Smooth muscle cell (in vitro differentiated cells): ENCODE measurements around the gene HCCS. TPM values are rescaled to one million over a fixed set of nuclear protein-coding genes. Genes with fewer than 3 reads are reported as not detected.

Experiments used
- DNase-seq: peaks from one replicate; lab custom pipeline; 2025; ENCODE audit not compliant: unreplicated experiment; lab: John Stamatoyannopoulos, UW
- H2AFZ ChIP-seq: fragments of 200-600 bp; sonication (generic); 2 replicates; pipeline ENCODE4 v1.6.0; 2016; ENCODE audit warnings: antibody characterized with exemption, low read depth, mild to moderate bottlenecking
- H3F3A ChIP-seq: fragments of 200-600 bp; sonication (generic); 2 replicates; pipeline ENCODE4 v1.6.0; 2017; ENCODE audit warnings: antibody characterized with exemption, low read depth
- H3K27ac ChIP-seq: fragments of 200-600 bp; sonication (generic); 2 replicates; pipeline ENCODE4 v1.5.1; 2016; ENCODE audit warnings: low read depth, mild to moderate bottlenecking
- H3K27me3 ChIP-seq: fragments of 200-600 bp; sonication (generic); 2 replicates; pipeline ENCODE4 v1.6.1; 2016; ENCODE audit warnings: low read depth, mild to moderate bottlenecking
- H3K36me3 ChIP-seq: fragments of 200-600 bp; sonication (generic); 2 replicates; pipeline ENCODE4 v1.5.1; 2016; ENCODE audit warnings: low read depth
- H3K4me1 ChIP-seq: fragments of 200-600 bp; sonication (generic); 2 replicates; pipeline ENCODE4 v1.5.1; 2016; ENCODE audit warnings: low read depth
- H3K4me2 ChIP-seq: fragments of 200-600 bp; sonication (generic); 2 replicates; pipeline ENCODE4 v1.6.0; 2016; ENCODE audit warnings: mild to moderate bottlenecking
- H3K4me3 ChIP-seq: fragments of 200-600 bp; sonication (generic); 2 replicates; pipeline ENCODE4 v1.5.1; 2016; ENCODE audit warnings: mild to moderate bottlenecking
- H3K79me2 ChIP-seq: fragments of 200-600 bp; sonication (generic); 2 replicates; pipeline ENCODE4 v1.6.0; 2016; ENCODE audit warnings: low read depth, mild to moderate bottlenecking
- H3K9ac ChIP-seq: fragments of 200-600 bp; sonication (generic); 2 replicates; pipeline ENCODE4 v1.6.0; 2016; ENCODE audit warnings: low read depth
- H3K9me3 ChIP-seq: fragments of 200-600 bp; sonication (generic); replicated peaks from 2 replicates; pipeline ENCODE4 v1.5.1; 2016; ENCODE audit warnings: low read depth
- H4K20me1 ChIP-seq: fragments of 200-600 bp; sonication (generic); 2 replicates; pipeline ENCODE4 v1.6.0; 2016; ENCODE audit warnings: low read depth
- WGBS: methylation state at CpG from one replicate; pipeline ENCODE4 v1.1.7; 2016; ENCODE audit warnings: low lambda C conversion rate; 5-methylcytosine and 5-hydroxymethylcytosine counted together
- polyA plus RNA-seq: library from polyadenylated mRNA; unstranded; fragments of >200 nt; fragmentation: Nextera tagmentation; extraction: Ambion mirVana; gene quantifications from 2 replicates; pipeline ENCODE4 v1.2.1, GENCODE V29; 2016
- total RNA-seq: library from RNA; depleted of rRNA; stranded (reverse); fragments of >200 nt; gene quantifications from 2 replicates; pipeline ENCODE4 v1.2.3, GENCODE V29; 2014
- TF ChIP-seq, protein P1 (sequence below): fragments of 200-600 bp; sonication (generic); IDR thresholded peaks from 2 replicates; pipeline ENCODE4 v1.5.1; 2017; ENCODE audit warnings: borderline replicate concordance, mild to moderate bottlenecking, antibody characterized with exemption; ENCODE audit not compliant: insufficient read depth, poor library complexity, severe bottlenecking

Gene HCCS
- 18.8 and 25.8 TPM in 2 replicates for total RNA-seq
- polyA plus RNA-seq, result 27.3 and 36.9 TPM in 2 replicates

DNA sequence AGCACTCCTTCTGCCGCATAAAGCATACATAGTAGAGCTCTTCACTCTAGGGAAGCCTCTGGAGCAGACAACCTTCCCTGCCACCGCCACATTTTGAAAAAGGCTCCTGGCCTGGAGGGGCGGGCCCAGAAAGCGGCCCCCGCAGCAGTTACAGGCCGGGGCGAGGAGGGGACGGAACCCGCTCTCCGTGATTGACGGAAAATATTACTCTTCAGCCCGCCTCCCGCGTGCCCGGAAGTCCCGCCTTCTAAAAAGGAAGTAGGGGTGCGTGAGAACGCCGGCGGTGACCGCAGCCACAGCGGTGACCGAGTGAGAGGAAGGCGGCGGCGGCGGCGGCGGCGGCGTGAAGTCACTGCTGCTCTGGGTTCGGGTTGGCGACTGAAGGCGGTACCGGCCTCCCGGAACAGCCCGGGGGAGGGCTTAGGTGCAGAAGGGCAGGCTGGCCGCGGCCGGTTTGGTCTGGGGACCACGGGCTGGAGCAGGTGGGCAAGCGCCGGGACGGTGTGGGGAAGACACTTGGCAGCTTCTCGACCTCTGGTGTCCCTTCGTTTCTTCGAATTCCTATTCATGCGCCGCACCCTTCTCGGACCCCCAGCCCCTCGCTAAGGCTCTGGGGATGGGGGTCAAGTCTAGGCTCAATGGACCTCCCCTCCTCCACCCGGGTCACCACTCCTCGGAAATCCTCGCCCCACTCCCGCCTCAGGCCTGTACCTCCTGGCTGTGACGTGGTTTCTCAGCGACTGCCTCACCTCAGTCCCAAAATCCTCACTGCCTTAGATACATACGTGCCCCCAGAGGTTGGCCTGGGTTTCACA lies at the start of gene HCCS:
Gene HCCS, plus strand, starts transcription at position 296 of the 815 bp plus-strand sequence. CDS start 729 bp downstream, outside the sequence.
- no peaks in the 10 kb centered on the region for H3K4me1 ChIP-seq
- peak within 1 kb of the TSS; percentile 62 for H3K4me3 ChIP-seq
- H3F3A ChIP-seq, result no peaks in the 10 kb centered on the region
- H3K79me2 ChIP-seq, result peaks cover 7% of the 10 kb centered on the region
- TF ChIP-seq, protein P1, sequence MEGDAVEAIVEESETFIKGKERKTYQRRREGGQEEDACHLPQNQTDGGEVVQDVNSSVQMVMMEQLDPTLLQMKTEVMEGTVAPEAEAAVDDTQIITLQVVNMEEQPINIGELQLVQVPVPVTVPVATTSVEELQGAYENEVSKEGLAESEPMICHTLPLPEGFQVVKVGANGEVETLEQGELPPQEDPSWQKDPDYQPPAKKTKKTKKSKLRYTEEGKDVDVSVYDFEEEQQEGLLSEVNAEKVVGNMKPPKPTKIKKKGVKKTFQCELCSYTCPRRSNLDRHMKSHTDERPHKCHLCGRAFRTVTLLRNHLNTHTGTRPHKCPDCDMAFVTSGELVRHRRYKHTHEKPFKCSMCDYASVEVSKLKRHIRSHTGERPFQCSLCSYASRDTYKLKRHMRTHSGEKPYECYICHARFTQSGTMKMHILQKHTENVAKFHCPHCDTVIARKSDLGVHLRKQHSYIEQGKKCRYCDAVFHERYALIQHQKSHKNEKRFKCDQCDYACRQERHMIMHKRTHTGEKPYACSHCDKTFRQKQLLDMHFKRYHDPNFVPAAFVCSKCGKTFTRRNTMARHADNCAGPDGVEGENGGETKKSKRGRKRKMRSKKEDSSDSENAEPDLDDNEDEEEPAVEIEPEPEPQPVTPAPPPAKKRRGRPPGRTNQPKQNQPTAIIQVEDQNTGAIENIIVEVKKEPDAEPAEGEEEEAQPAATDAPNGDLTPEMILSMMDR, result no peak
- peak; percentile 36 for DNase-seq
- H3K9me3 ChIP-seq, result no peaks in the 10 kb centered on the region
- peak within 1 kb of the TSS; percentile 86 for H3K27ac ChIP-seq
- H3K27me3 ChIP-seq, result no peaks in the 10 kb centered on the region
- H3K36me3 ChIP-seq, result no peaks in the 10 kb centered on the region
- peak within 1 kb of the TSS; percentile 86 for H3K4me2 ChIP-seq
- 53% methylated on average over 53 of the region's 58 CpGs for WGBS
- H4K20me1 ChIP-seq, result no peaks in the 10 kb centered on the region
- H3K9ac ChIP-seq, result peak within 1 kb of the TSS; percentile 93
- peak within 1 kb of the TSS; percentile 70 for H2AFZ ChIP-seq

DNA sequence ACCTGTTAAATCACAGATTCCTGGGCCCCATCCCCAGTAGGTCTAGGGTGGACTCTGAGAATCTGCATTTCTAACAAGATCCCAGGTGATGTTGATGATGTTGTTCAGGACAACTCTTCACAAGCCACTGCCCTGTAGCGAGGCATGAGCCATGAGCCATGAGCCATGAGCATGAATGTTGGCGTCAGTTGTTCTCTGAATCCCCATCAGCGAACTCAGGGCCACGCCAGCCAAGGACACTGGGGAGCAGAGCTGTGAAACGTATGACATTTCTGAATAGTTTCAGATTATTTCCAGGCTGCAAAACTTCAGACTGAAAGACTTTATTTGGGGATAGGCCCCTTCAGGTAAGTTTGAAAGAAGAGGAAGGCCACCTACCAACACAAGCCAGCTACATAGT lies 46.9 kb upstream of the HCCS start:
- H4K20me1 ChIP-seq, result no peaks in the 10 kb centered on the region
- H3K27me3 ChIP-seq, result no peaks in the 10 kb centered on the region
- no peaks in the 10 kb centered on the region for H3K79me2 ChIP-seq
- DNase-seq, result no peak
- H3K4me2 ChIP-seq, result no peak overlapping the region
- TF ChIP-seq, protein P1, result no peak
- no peak overlapping the region for H3K9ac ChIP-seq
- H3K4me3 ChIP-seq, result no peak overlapping the region
- no peaks in the 10 kb centered on the region for H3K4me1 ChIP-seq
- no peak overlapping the region for H2AFZ ChIP-seq
- WGBS, result 65% methylated on average over 5 of the region's 5 CpGs
- H3K9me3 ChIP-seq, result no peaks in the 10 kb centered on the region
- no peaks in the 10 kb centered on the region for H3F3A ChIP-seq
- no peak overlapping the region for H3K27ac ChIP-seq
- H3K36me3 ChIP-seq, result no peaks in the 10 kb centered on the region

DNA sequence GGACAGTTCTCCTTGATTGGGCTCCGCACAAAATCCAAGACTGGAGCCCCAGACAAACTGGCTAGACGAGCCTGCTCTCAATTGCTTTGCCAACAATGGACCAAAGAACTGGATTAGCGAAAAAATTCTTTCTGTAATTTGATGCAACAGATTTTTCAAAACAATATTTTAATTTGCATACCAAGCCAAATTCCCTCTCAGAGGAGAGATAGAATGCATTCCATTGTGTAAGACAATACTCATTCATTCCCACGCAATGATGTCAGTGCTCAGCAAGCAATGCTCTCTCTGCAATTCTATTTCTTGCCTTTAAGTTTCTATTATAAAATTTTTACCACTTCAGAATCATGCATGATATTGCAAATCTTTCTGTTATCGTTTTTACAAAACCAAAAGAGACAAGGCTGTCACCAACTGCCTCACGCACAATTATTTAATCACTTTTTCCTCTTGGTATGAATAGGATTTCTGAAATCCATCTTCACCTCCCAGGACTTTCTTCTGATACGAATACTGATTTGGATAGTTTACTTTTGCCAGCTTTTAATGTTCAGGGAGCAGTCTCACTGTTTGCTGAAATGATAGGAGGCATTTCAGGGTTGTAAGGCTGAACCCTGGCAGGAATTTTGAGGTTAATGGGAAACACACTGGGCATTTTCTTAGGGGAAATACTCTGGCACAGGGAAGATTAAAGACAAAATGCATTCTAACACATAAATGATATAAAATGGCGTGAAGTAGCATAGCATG lies 46.1 kb upstream of the HCCS start:
- H3K4me2 ChIP-seq, result no peak overlapping the region
- DNase-seq, result no peak
- H3K9me3 ChIP-seq, result no peaks in the 10 kb centered on the region
- H3K27ac ChIP-seq, result peak overlapping the region; percentile 52
- H3K4me1 ChIP-seq, result no peaks in the 10 kb centered on the region
- no peak overlapping the region for H2AFZ ChIP-seq
- no peaks in the 10 kb centered on the region for H3K27me3 ChIP-seq
- H3K9ac ChIP-seq, result no peak overlapping the region
- no peaks in the 10 kb centered on the region for H3F3A ChIP-seq
- H4K20me1 ChIP-seq, result no peaks in the 10 kb centered on the region
- H3K79me2 ChIP-seq, result no peaks in the 10 kb centered on the region
- no peak overlapping the region for H3K4me3 ChIP-seq
- 66% methylated on average over 8 of the region's 8 CpGs for WGBS
- no peaks in the 10 kb centered on the region for H3K36me3 ChIP-seq
- TF ChIP-seq, protein P1, result no peak
